B cell (primary cell): ENCODE data around the gene RNF212. TPM values are rescaled to one million over a fixed set of nuclear protein-coding genes. Genes with fewer than 3 reads are reported as not detected.
"Not testable (repeated sequence)": the region's sequence is repeated elsewhere in the genome, so short reads cannot be mapped to it uniquely, and the experiment has no call there.

Source experiments
- ATAC-seq: fragments of 200-7000 bp; cut with Tn5 transposase; one replicate; pipeline ENCODE4 v1.10.0; 2021; ENCODE audit warnings: low read depth, mild to moderate bottlenecking, moderate number of reproducible peaks, moderate library complexity
- CTCF ChIA-PET: fragments of 350-600 bp; sonication (Branson Sonifier 250); formaldehyde crosslinking; loops from one replicate; lab custom pipeline; 2021; ENCODE audit warnings: antibody characterized with exemption, inconsistent platforms; lab: Charles Lee
- POLR2A ChIA-PET: fragments of 350-600 bp; sonication (Branson Sonifier 250); formaldehyde crosslinking; loops from one replicate; lab custom pipeline; 2021; ENCODE audit warnings: antibody characterized with exemption; lab: Charles Lee
- DNase-seq: peaks from one replicate; pipeline ENCODE4 v3.0.0; 2013
- H2AFZ ChIP-seq: 2 replicates; pipeline ENCODE4 v1.6.1; 2012; ENCODE audit warnings: mild to moderate bottlenecking, low read depth, low read length; ENCODE audit not compliant: insufficient read depth, poor library complexity, severe bottlenecking
- H3K27ac ChIP-seq, 2 donors: 1 replicate in 1 of 2; 2 replicates in 1 of 2; pipeline ENCODE4 v1.5.1; 2012 to 2013; ENCODE audit warnings: low read length in 2 of 2, mild to moderate bottlenecking in 2 of 2, moderate library complexity in 1 of 2
- H3K27me3 ChIP-seq, 4 experiments: fragments of 200-600 bp in 1 of 4; sonication (generic) in 1 of 4; replicated peaks in 1 of 4; 1 replicate in 2 of 4; 2 replicates in 2 of 4; pipeline versions ENCODE4 v1.6.1 to v1.7.0; 2013 to 2016; ENCODE audit warnings: low read length in 3 of 4, mild to moderate bottlenecking in 2 of 4, mixed read lengths in 1 of 4, moderate library complexity in 1 of 4; ENCODE audit not compliant: insufficient read depth in 4 of 4, control insufficient read depth in 3 of 4; ENCODE audit errors: control extremely low read depth in 1 of 4
- H3K36me3 ChIP-seq, 2 experiments: replicated peaks in 1 of 2; 1 replicate in 1 of 2; 2 replicates in 1 of 2; pipeline versions ENCODE4 v1.6.1 to v1.7.1; 2013; ENCODE audit warnings: low read length in 1 of 2; ENCODE audit not compliant: insufficient read depth in 2 of 2, control insufficient read depth in 1 of 2; ENCODE audit errors: control extremely low read depth in 1 of 2, extremely low read depth in 1 of 2
- H3K4me1 ChIP-seq, 2 donors: fragments of 200-600 bp in 1 of 2; sonication (generic) in 1 of 2; 1 replicate in 1 of 2; 2 replicates in 1 of 2; pipeline versions ENCODE4 v1.5.1 to v1.6.1; 2013 to 2017; ENCODE audit warnings: low read length in 2 of 2; ENCODE audit not compliant: control insufficient read depth in 2 of 2, insufficient read depth in 2 of 2
- H3K4me2 ChIP-seq: replicated peaks from 2 replicates; pipeline ENCODE3; 2012; ENCODE audit warnings: mild to moderate bottlenecking, low read depth, low read length; ENCODE audit not compliant: poor library complexity, severe bottlenecking
- H3K4me3 ChIP-seq, 5 experiments: fragments of 200-600 bp in 1 of 5; sonication (generic) in 1 of 5; 1 replicate in 3 of 5; 2 replicates in 2 of 5; pipeline versions ENCODE4 v1.5.1 to v1.7.0; 2011 to 2016; ENCODE audit warnings: low read length in 4 of 5, mild to moderate bottlenecking in 4 of 5, low read depth in 2 of 5, control low read depth in 1 of 5, moderate library complexity in 1 of 5; ENCODE audit not compliant: insufficient read depth in 1 of 5; ENCODE audit errors: control extremely low read depth in 1 of 5, extremely low read depth in 1 of 5
- H3K79me2 ChIP-seq: fragments of 200-600 bp; sonication (generic); one replicate; pipeline ENCODE4 v1.6.0; 2016; ENCODE audit warnings: low read length; ENCODE audit not compliant: control insufficient read depth, insufficient read depth
- H3K9ac ChIP-seq: fragments of 200-600 bp; sonication (generic); 2 replicates; pipeline ENCODE4 v1.6.1; 2017; ENCODE audit warnings: mild to moderate bottlenecking, low read length, moderate library complexity
- H3K9me3 ChIP-seq, 3 donors: one replicate each; pipeline versions ENCODE4 v1.6.1 to v1.7.1; 2013; ENCODE audit warnings: low read length in 2 of 3; ENCODE audit not compliant: control insufficient read depth in 2 of 3, insufficient read depth in 1 of 3; ENCODE audit errors: control extremely low read depth in 1 of 3
- H4K20me1 ChIP-seq: 2 replicates; pipeline ENCODE4 v1.6.0; 2012; ENCODE audit warnings: mild to moderate bottlenecking, low read length; ENCODE audit not compliant: insufficient read depth, control insufficient read depth, poor library complexity, severe bottlenecking
- H3K27ac Mint-ChIP-seq: one replicate; pipeline ENCODE4 v1.8.0; 2021; ENCODE audit warnings: mixed read lengths
- H3K27me3 Mint-ChIP-seq: one replicate; pipeline ENCODE4 v1.8.0; 2021; ENCODE audit warnings: mixed read lengths
- H3K4me1 Mint-ChIP-seq: one replicate; pipeline ENCODE4 v1.8.0; 2021; ENCODE audit warnings: mixed read lengths
- H3K4me3 Mint-ChIP-seq: one replicate; pipeline ENCODE4 v1.8.0; 2021; ENCODE audit warnings: mixed read lengths
- H3K9me3 Mint-ChIP-seq: one replicate; pipeline ENCODE4 v1.8.0; 2022; ENCODE audit warnings: mixed read lengths; ENCODE audit not compliant: insufficient read depth
- EZH2 ChIP-seq: IDR thresholded peaks from 2 replicates; pipeline ENCODE4 v1.6.1; 2012; ENCODE audit warnings: borderline replicate concordance, low read depth, mild to moderate bottlenecking, moderate library complexity, low read length; ENCODE audit not compliant: insufficient read depth, poor library complexity, severe bottlenecking
- WGBS: methylation state at CpG from one replicate; pipeline ENCODE4 v1.1.5; 2013; ENCODE audit warnings: missing lambda C conversion rate; ENCODE audit not compliant: insufficient coverage; 5-methylcytosine and 5-hydroxymethylcytosine counted together
- intact Hi-C: fragments of 100-400 bp; cut with micrococcal nuclease; formaldehyde crosslinking; loops from one replicate; pipeline ENCODE4 v1.10.0; 2022
- polyA plus RNA-seq: library from polyadenylated mRNA; depleted of rRNA; stranded (reverse); fragments of >200 nt; gene quantifications from 2 replicates; pipeline ENCODE4 v1.2.3, GENCODE V29; 2012
- total RNA-seq, 2 donors: library from RNA; stranded (reverse); fragments of 120-200 nt in 1 of 2; gene quantifications; 1 replicate in 1 of 2; 2 replicates in 1 of 2; pipeline versions ENCODE4 v1.2.3 to v1.2.4, GENCODE V29; 2013 to 2022
- TF ChIP-seq, protein P1 (sequence below): fragments of 200-600 bp; IDR thresholded peaks from one replicate; pipeline ENCODE4 v1.8.0; 2022; ENCODE audit warnings: antibody characterized with exemption, mild to moderate bottlenecking

Gene RNF212
- total and polyA plus RNA-seq, 2 donors (not counting 1 experiment from before 2014, with no cell fraction given), result 2.1 to 5.9 TPM

DNA sequence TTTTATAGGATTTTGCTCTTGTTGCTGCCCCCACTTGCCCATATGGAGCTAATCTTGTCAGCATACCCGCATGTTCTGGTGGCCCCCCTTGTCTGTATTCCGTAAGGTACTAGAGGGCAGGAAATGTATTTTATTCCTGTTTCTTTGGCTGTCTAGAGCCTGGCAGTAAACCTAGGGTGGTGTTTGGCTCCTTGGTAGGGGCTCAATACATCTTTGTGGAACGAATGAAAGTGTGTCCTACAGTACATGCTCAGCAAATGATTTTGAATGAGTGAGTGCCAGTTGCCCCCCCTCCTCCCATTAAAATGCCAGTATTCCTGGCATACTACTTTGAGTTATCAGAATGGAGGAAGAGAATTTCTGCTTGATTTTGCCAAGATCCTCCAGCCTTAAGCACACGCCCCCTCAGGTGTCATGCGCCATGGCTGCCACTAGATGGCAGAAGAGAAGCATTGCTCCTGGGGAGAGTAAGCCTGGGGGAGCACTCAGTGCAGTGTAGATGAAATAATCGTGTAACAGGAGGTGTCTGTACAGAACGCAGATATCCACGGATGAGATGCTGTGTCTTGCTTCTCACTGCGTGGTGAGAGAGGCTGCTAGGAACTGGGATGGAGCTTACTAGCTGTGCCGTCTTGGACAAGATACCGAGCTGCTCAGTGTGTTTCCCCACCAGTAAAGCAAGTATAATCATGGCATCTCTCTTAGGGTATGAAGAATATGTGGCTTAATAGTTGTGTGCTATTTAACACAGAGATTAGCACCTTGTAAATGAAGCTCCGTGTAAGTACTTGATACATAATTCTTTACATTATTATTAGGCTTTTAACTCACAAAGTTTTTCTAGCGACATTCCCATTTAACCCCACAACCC is 17.2 kb upstream of the RNF212 start:
- ATAC-seq (peak; percentile 99), DNase-seq (peak; percentile 89)
- H3K27ac ChIP-seq, result no peak overlapping the region
- H3K36me3 ChIP-seq, result no peaks in the 10 kb centered on the region
- Mint-ChIP-seq H3K27ac (no peak overlapping the region), H3K9me3 (no peaks in the 10 kb centered on the region), H3K27me3 (peaks cover 12% of the 10 kb centered on the region), H3K4me3 (no peak overlapping the region), H3K4me1 (peaks cover 22% of the 10 kb centered on the region)
- no peaks in the 10 kb centered on the region for H3K27me3 ChIP-seq
- CTCF ChIA-PET, result interaction anchor here (0.7 to 8.5 kb wide), 27 partner anchors 8 to 499 kb away, joined by 3 to 102 read pairs (median 5); partner anchors contain the start of genes CTBP1, MAEA and UVSSA
- H3K4me3 ChIP-seq, result no peak overlapping the region
- 17% methylated on average over 7 of the region's 13 CpGs for WGBS
- TF ChIP-seq, protein P1, sequence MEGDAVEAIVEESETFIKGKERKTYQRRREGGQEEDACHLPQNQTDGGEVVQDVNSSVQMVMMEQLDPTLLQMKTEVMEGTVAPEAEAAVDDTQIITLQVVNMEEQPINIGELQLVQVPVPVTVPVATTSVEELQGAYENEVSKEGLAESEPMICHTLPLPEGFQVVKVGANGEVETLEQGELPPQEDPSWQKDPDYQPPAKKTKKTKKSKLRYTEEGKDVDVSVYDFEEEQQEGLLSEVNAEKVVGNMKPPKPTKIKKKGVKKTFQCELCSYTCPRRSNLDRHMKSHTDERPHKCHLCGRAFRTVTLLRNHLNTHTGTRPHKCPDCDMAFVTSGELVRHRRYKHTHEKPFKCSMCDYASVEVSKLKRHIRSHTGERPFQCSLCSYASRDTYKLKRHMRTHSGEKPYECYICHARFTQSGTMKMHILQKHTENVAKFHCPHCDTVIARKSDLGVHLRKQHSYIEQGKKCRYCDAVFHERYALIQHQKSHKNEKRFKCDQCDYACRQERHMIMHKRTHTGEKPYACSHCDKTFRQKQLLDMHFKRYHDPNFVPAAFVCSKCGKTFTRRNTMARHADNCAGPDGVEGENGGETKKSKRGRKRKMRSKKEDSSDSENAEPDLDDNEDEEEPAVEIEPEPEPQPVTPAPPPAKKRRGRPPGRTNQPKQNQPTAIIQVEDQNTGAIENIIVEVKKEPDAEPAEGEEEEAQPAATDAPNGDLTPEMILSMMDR, result peak; percentile 100
- no peak for TF ChIP-seq EZH2
- H2AFZ ChIP-seq, result peak overlapping the region; percentile 67
- POLR2A ChIA-PET, result interaction anchor here (0.6 to 0.8 kb wide), 2 partner anchors 33 to 152 kb away, joined by 3 to 4 read pairs; no protein-coding TSS in a partner anchor
- H3K9ac ChIP-seq, result no peak overlapping the region
- intact Hi-C loops, result loop anchor here (1.0 to 5.0 kb wide), 6 partner anchors 36 to 382 kb away; partner anchors contain the start of genes CTBP1 and UVSSA
- H3K79me2 ChIP-seq, result no peaks in the 10 kb centered on the region
- peak overlapping the region; percentile 21 for H3K4me2 ChIP-seq
- H3K4me1 ChIP-seq, result peaks cover 18% of the 10 kb centered on the region in 2 donors
- no peaks in the 10 kb centered on the region for H4K20me1 ChIP-seq
- H3K9me3 ChIP-seq, result no peaks in the 10 kb centered on the region

DNA sequence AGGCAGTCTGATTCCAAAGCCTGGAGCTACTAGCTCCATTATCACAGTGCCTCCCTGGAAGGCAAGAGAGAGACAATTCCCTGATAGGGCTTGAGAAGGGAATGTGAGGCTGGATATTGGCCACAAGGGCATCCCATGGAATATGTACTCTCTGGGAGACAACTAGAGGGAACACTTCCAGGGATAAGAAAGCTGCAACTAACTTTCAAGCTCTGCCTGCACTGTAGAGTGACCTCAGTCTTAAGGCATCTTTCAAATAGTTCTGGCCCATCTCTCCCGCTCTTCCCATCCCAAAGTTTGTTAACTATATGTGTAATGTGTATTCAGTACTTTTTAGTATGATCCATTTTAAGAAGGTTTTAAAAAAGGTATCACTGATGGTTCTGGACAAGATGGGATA is 13.1 kb upstream of the RNF212 start:
- WGBS, result no CpG with 5 or more reads among the region's 1 CpG
- Histone ChIP-seq H3K27me3 (no peaks in the 10 kb centered on the region), H2AFZ (no peak overlapping the region), H3K9me3 (no peaks in the 10 kb centered on the region), H3K79me2 (no peaks in the 10 kb centered on the region), H3K4me3 (no peak overlapping the region), H3K27ac (no peak overlapping the region), H3K4me1 (peaks cover 3 to 5% of the 10 kb centered on the region in 2 donors), H3K9ac (no peak overlapping the region), H3K36me3 (no peaks in the 10 kb centered on the region), H4K20me1 (no peaks in the 10 kb centered on the region), H3K4me2 (no peak overlapping the region)
- ATAC-seq (no peak), DNase-seq (no peak)
- Mint-ChIP-seq H3K27ac (no peak overlapping the region), H3K4me3 (no peak overlapping the region), H3K27me3 (peaks cover 16% of the 10 kb centered on the region), H3K4me1 (peaks cover 5% of the 10 kb centered on the region), H3K9me3 (no peaks in the 10 kb centered on the region)
- ChIA-PET POLR2A (interaction anchor here (0.6 kb wide), 1 partner anchor 60 kb away, joined by 3 read pairs; no protein-coding TSS in a partner anchor), CTCF (interaction anchor here (1.2 to 8.5 kb wide), 2 partner anchors 227 to 386 kb away, joined by 4 to 102 read pairs; no protein-coding TSS in a partner anchor)
- intact Hi-C loops, result no loop called here
- TF ChIP-seq, protein P1, result no peak
- TF ChIP-seq EZH2, result no peak

DNA sequence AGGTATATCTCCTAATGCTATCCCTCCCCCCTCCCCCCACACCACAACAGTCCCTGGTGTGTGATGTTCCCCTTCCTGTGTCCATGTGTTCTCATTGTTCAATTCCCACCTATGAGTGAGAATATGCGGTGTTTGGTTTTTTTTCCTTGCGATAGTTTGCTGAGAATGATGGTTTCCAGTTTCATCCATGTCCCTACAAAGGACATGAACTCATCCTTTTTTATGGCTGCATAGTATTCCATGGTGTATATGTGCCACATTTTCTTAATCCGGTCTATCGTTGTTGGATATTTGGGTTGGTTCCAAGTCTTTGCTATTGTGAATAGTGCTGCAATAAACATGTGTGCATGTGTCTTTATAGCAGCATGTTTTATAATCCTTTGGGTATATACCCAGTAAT is 12.1 kb upstream of the RNF212 start:
- H3K79me2 ChIP-seq, DNase-seq, H3K36me3 ChIP-seq, H3K27ac Mint-ChIP-seq, H3K9me3 ChIP-seq, intact Hi-C loops, H3K9me3 Mint-ChIP-seq, H4K20me1 ChIP-seq, POLR2A ChIA-PET, H3K4me3 Mint-ChIP-seq, H3K27me3 ChIP-seq, H3K4me3 ChIP-seq, H3K27ac ChIP-seq, H3K4me2 ChIP-seq, H3K9ac ChIP-seq, H2AFZ ChIP-seq, ATAC-seq, H3K4me1 Mint-ChIP-seq, H3K4me1 ChIP-seq: not testable (repeated sequence)
- WGBS, result no CpG with 5 or more reads among the region's 4 CpGs
- CTCF ChIA-PET, result interaction anchor here (8.5 kb wide), 1 partner anchor 229 kb away, joined by 102 read pairs; no protein-coding TSS in a partner anchor
- H3K27me3 Mint-ChIP-seq, result peaks cover 16% of the 10 kb centered on the region
